Measurements from ENCODE around the gene ALKBH4. TPM values are rescaled to one million over a fixed set of nuclear protein-coding genes. Genes with fewer than 3 reads are reported as not detected.

Gene ALKBH4
- polyA plus RNA-seq, 1 of the 3 experiments (the other 2 are of a cell fraction), result 18.1 TPM

DNA sequence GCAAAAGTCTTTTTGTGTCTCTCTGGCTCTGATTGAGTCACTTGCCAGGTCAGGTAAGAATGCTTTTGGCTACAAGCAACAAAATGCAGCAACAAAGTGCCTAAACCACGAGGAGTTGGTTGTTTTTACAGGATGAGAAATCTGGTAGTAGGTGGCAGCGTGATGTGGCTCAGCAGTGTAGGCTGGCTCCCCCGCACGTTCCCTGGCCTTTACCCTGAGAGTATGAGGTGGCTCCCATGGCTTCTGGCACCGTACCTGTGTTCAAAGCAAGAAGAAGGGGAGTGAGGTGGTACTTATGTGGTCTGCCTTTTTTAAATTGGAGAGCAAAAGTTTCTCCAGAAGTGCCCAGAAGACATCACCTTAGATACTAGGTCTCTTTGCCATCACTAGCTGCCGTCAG, 56.8 kb downstream of the ALKBH4 start:
- Histone ChIP-seq H3F3A (replicated peaks; ENCODE audit: insufficient read depth) (peaks cover 16% of the 10 kb centered on the region), H3K9me2 (no peaks in the 10 kb centered on the region), H3K9me3 (no peaks in the 10 kb centered on the region), H3K4me2 (no peak overlapping the region), H3K27me3 (ENCODE audit: insufficient read depth) (no peaks in the 10 kb centered on the region), H3K36me3 (replicated peaks in 1 of 2; ENCODE audit: control insufficient read depth in 1 of 2, insufficient read depth in 2 of 2, low read length in 1 of 2) (peaks cover 73 to 89% of the 10 kb centered on the region in 2 experiments), H4K20me1 (ENCODE audit: insufficient read depth) (peaks cover 19% of the 10 kb centered on the region), H3K4me3 (ENCODE audit: low read depth in 2 of 2, low read length in 1 of 2) (no peak overlapping the region), H3K79me2 (ENCODE audit: insufficient read depth) (peaks cover 44% of the 10 kb centered on the region), H3K9ac (no peak overlapping the region), H2AFZ (ENCODE audit: low read depth) (no peak overlapping the region), H3K4me1 (ENCODE audit: control insufficient read depth in 1 of 2, insufficient read depth in 2 of 2, low read depth in 1 of 2, low read length in 1 of 2) (no peaks in the 10 kb centered on the region), H3K27ac (ENCODE audit: low read depth in 2 of 2, low read length in 1 of 2) (no peak overlapping the region)
- ChIA-PET CTCF (interaction anchor here (1.3 to 4.9 kb wide), 3 partner anchors 14 to 129 kb away, joined by 4 to 47 read pairs (median 4); partner anchors contain the start of gene PRKRIP1), POLR2A (no interaction called here)
- DNase-seq, result no peak
- TF ChIP-seq RFX5 (IDR thresholded peaks at IDR 0.05; ENCODE audit: low read length) (no peak), TAF1 (IDR thresholded peaks at IDR 0.05; ENCODE audit: borderline replicate concordance, low read depth, low read length) (no peak), POLR2AphosphoS5 (IDR thresholded peaks at IDR 0.05; ENCODE audit: low read depth, low read length) (no peak), RXRA (IDR thresholded peaks at IDR 0.05; ENCODE audit: borderline replicate concordance, low read depth) (no peak), YY1 (IDR thresholded peaks at IDR 0.05; ENCODE audit: low read depth) (no peak), CHD2 (IDR thresholded peaks at IDR 0.05; ENCODE audit: low read length, partially characterized antibody) (no peak), JUND (IDR thresholded peaks at IDR 0.05) (no peak), GABPA (IDR thresholded peaks at IDR 0.05; ENCODE audit: low read depth) (no peak), EP300 (IDR thresholded peaks at IDR 0.05; ENCODE audit: borderline replicate concordance in 1 of 2, low read depth in 1 of 2, low read length in 1 of 2) (no peak), SMC3 (IDR thresholded peaks at IDR 0.05; ENCODE audit: low read depth, low read length) (no peak)
- TF ChIP-seq, protein P1, sequence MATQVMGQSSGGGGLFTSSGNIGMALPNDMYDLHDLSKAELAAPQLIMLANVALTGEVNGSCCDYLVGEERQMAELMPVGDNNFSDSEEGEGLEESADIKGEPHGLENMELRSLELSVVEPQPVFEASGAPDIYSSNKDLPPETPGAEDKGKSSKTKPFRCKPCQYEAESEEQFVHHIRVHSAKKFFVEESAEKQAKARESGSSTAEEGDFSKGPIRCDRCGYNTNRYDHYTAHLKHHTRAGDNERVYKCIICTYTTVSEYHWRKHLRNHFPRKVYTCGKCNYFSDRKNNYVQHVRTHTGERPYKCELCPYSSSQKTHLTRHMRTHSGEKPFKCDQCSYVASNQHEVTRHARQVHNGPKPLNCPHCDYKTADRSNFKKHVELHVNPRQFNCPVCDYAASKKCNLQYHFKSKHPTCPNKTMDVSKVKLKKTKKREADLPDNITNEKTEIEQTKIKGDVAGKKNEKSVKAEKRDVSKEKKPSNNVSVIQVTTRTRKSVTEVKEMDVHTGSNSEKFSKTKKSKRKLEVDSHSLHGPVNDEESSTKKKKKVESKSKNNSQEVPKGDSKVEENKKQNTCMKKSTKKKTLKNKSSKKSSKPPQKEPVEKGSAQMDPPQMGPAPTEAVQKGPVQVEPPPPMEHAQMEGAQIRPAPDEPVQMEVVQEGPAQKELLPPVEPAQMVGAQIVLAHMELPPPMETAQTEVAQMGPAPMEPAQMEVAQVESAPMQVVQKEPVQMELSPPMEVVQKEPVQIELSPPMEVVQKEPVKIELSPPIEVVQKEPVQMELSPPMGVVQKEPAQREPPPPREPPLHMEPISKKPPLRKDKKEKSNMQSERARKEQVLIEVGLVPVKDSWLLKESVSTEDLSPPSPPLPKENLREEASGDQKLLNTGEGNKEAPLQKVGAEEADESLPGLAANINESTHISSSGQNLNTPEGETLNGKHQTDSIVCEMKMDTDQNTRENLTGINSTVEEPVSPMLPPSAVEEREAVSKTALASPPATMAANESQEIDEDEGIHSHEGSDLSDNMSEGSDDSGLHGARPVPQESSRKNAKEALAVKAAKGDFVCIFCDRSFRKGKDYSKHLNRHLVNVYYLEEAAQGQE (IDR thresholded peaks at IDR 0.05; ENCODE audit: low read depth, low read length), result no peak
- TF ChIP-seq, protein P2, sequence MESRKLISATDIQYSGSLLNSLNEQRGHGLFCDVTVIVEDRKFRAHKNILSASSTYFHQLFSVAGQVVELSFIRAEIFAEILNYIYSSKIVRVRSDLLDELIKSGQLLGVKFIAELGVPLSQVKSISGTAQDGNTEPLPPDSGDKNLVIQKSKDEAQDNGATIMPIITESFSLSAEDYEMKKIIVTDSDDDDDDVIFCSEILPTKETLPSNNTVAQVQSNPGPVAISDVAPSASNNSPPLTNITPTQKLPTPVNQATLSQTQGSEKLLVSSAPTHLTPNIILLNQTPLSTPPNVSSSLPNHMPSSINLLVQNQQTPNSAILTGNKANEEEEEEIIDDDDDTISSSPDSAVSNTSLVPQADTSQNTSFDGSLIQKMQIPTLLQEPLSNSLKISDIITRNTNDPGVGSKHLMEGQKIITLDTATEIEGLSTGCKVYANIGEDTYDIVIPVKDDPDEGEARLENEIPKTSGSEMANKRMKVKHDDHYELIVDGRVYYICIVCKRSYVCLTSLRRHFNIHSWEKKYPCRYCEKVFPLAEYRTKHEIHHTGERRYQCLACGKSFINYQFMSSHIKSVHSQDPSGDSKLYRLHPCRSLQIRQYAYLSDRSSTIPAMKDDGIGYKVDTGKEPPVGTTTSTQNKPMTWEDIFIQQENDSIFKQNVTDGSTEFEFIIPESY (IDR thresholded peaks at IDR 0.05; ENCODE audit: borderline replicate concordance, low read depth), result no peak
- TF ChIP-seq, protein P3, sequence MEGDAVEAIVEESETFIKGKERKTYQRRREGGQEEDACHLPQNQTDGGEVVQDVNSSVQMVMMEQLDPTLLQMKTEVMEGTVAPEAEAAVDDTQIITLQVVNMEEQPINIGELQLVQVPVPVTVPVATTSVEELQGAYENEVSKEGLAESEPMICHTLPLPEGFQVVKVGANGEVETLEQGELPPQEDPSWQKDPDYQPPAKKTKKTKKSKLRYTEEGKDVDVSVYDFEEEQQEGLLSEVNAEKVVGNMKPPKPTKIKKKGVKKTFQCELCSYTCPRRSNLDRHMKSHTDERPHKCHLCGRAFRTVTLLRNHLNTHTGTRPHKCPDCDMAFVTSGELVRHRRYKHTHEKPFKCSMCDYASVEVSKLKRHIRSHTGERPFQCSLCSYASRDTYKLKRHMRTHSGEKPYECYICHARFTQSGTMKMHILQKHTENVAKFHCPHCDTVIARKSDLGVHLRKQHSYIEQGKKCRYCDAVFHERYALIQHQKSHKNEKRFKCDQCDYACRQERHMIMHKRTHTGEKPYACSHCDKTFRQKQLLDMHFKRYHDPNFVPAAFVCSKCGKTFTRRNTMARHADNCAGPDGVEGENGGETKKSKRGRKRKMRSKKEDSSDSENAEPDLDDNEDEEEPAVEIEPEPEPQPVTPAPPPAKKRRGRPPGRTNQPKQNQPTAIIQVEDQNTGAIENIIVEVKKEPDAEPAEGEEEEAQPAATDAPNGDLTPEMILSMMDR (IDR thresholded peaks at IDR 0.05), result no peak
- TF ChIP-seq, protein P4, sequence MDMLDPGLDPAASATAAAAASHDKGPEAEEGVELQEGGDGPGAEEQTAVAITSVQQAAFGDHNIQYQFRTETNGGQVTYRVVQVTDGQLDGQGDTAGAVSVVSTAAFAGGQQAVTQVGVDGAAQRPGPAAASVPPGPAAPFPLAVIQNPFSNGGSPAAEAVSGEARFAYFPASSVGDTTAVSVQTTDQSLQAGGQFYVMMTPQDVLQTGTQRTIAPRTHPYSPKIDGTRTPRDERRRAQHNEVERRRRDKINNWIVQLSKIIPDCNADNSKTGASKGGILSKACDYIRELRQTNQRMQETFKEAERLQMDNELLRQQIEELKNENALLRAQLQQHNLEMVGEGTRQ (IDR thresholded peaks at IDR 0.05; ENCODE audit: borderline replicate concordance, low read depth, low read length), result no peak
- 99% methylated on average over 6 of the region's 6 CpGs for WGBS (ENCODE audit: low lambda C conversion rate)

Other genes with a start within 250 kb of the ALKBH4 start
- gene SH2B2, start 178.0 kb downstream of the ALKBH4 start, polyA plus RNA-seq (2012; rRNA removed), result 3.8 and 4.7 TPM in 2 replicates
- not detected in 2 replicates for gene SPDYE6, start 108.4 kb downstream of the ALKBH4 start, polyA plus RNA-seq (2012; rRNA removed)
- gene PRKRIP1, start 68.5 kb downstream of the ALKBH4 start, polyA plus RNA-seq (2012; rRNA removed), result 41.2 and 55.0 TPM in 2 replicates
- gene ORAI2, start 31.3 kb downstream of the ALKBH4 start, polyA plus RNA-seq (2012; rRNA removed), result 78.7 and 85.8 TPM in 2 replicates
- gene LRWD1, start 121 bp upstream of the ALKBH4 start, polyA plus RNA-seq (2012; rRNA removed), result 44.9 and 53.2 TPM in 2 replicates
- 290 and 299 TPM in 2 replicates for gene POLR2J, start 14.1 kb upstream of the ALKBH4 start, polyA plus RNA-seq (2012; rRNA removed)
- gene RASA4B, start 52.9 kb upstream of the ALKBH4 start, polyA plus RNA-seq (2012; rRNA removed), result 15.5 and 19.5 TPM in 2 replicates
- gene UPK3BL2, start 78.8 kb upstream of the ALKBH4 start, polyA plus RNA-seq (2012; rRNA removed), result 6.4 and 10.4 TPM in 2 replicates
- not detected in 2 replicates for gene SPDYE2, start 86.4 kb upstream of the ALKBH4 start, polyA plus RNA-seq (2012; rRNA removed)
- gene POLR2J3, start 107.7 kb upstream of the ALKBH4 start, polyA plus RNA-seq (2012; rRNA removed), result 47.8 and 57.6 TPM in 2 replicates
- gene RASA4, start 151.9 kb upstream of the ALKBH4 start, polyA plus RNA-seq (2012; rRNA removed), result 29.2 and 31.7 TPM in 2 replicates
- gene UPK3BL1, start 177.9 kb upstream of the ALKBH4 start, polyA plus RNA-seq (2012; rRNA removed), result 16.5 and 20.6 TPM in 2 replicates
- gene SPDYE2B, start 185.5 kb upstream of the ALKBH4 start, polyA plus RNA-seq (2012; rRNA removed), result not detected in 2 replicates
- gene POLR2J2, start 206.8 kb upstream of the ALKBH4 start, polyA plus RNA-seq (2012; rRNA removed), result 3.5 and 4.8 TPM in 2 replicates

Data from SK-N-SH (cell line).